Liver (tissue), 9 donors: Measurements from ENCODE around the gene KATNAL2. TPM values are rescaled to one million over a fixed set of nuclear protein-coding genes. Genes with fewer than 3 reads are reported as not detected.
"Not testable (repeated sequence)": the region's sequence is repeated elsewhere in the genome, so short reads cannot be mapped to it uniquely, and the experiment has no call there.

Experiments
- DNase-seq: peaks from one replicate; pipeline ENCODE4 v3.0.0-alpha.2; 2017; ENCODE audit warnings: low spot score
- H3K27ac ChIP-seq, 2 donors: one replicate each; pipeline ENCODE4 v1.7.0; 2013; ENCODE audit warnings: inconsistent platforms in 2 of 2, low read length in 2 of 2, control low read depth in 1 of 2, low read depth in 1 of 2, mild to moderate bottlenecking in 1 of 2
- H3K27me3 ChIP-seq, 4 donors: one replicate each; pipeline versions ENCODE4 v1.6.1 to v1.7.0; 2013; ENCODE audit warnings: low read length in 3 of 4, inconsistent platforms in 1 of 4, mild to moderate bottlenecking in 1 of 4, moderate library complexity in 1 of 4; ENCODE audit not compliant: control insufficient read depth in 4 of 4, insufficient read depth in 4 of 4
- H3K36me3 ChIP-seq, 4 donors: one replicate each; pipeline versions ENCODE4 v1.6.1 to v1.7.0; 2013; ENCODE audit warnings: low read length in 3 of 4, mild to moderate bottlenecking in 3 of 4, low read depth in 1 of 4, moderate library complexity in 1 of 4; ENCODE audit not compliant: control insufficient read depth in 4 of 4, insufficient read depth in 3 of 4
- H3K4me1 ChIP-seq, 4 donors: one replicate each; pipeline versions ENCODE4 v1.6.1 to v1.7.0; 2013; ENCODE audit warnings: low read length in 3 of 4, mild to moderate bottlenecking in 3 of 4, moderate library complexity in 1 of 4; ENCODE audit not compliant: control insufficient read depth in 4 of 4, insufficient read depth in 4 of 4
- H3K4me3 ChIP-seq, 3 donors: one replicate each; pipeline versions ENCODE4 v1.6.1 to v1.7.0; 2013; ENCODE audit warnings: low read length in 3 of 3, control low read depth in 1 of 3, low read depth in 1 of 3, mild to moderate bottlenecking in 1 of 3
- H3K9ac ChIP-seq, 2 donors: one replicate each; pipeline ENCODE4 v1.7.0; 2013; ENCODE audit warnings: low read length in 2 of 2, mild to moderate bottlenecking in 2 of 2, moderate library complexity in 2 of 2, control low read depth in 1 of 2, low read depth in 1 of 2
- H3K9me3 ChIP-seq, 4 donors: one replicate each; pipeline versions ENCODE4 v1.6.1 to v1.7.0; 2013; ENCODE audit warnings: low read length in 3 of 4; ENCODE audit not compliant: control insufficient read depth in 4 of 4
- FOXA2 ChIP-seq: IDR thresholded peaks from 2 replicates; pipeline ENCODE4 v1.6.1; 2016; ENCODE audit warnings: antibody characterized with exemption
- SP1 ChIP-seq: IDR thresholded peaks from 2 replicates; pipeline ENCODE4 v1.6.1; 2018; ENCODE audit warnings: antibody characterized with exemption, mild to moderate bottlenecking
- WGBS: extraction: QIAGEN DNeasy Blood & Tissue Kit; methylation state at CpG from one replicate; pipeline ENCODE4 v1.1.7; 2013; 5-methylcytosine and 5-hydroxymethylcytosine counted together
- polyA plus RNA-seq, 2 donors: library from polyadenylated mRNA; stranded (reverse) in 1 of 2; unstranded in 1 of 2; fragments of 200-250 nt in 1 of 2; fragments of >200 nt in 1 of 2; fragmentation: Nextera tagmentation in 1 of 2; extraction: Ambion mirVana in 1 of 2; gene quantifications; one replicate each; pipeline versions ENCODE4 v1.2.1 to v1.2.3, GENCODE V29; 2013 to 2015
- total RNA-seq, 2 donors: library from RNA; depleted of rRNA; stranded (reverse); fragments of >200 nt; gene quantifications; one replicate each; pipeline ENCODE4 v1.2.3, GENCODE V29; 2014
- donor health status: healthy.
- donor health status: healthy.
- donor health status: healthy.
- donor health status: healthy.
- donor health status: healthy.

Gene KATNAL2
- total and polyA plus RNA-seq, 4 donors = 0.42 to 4.8 (median 1.5) TPM

DNA sequence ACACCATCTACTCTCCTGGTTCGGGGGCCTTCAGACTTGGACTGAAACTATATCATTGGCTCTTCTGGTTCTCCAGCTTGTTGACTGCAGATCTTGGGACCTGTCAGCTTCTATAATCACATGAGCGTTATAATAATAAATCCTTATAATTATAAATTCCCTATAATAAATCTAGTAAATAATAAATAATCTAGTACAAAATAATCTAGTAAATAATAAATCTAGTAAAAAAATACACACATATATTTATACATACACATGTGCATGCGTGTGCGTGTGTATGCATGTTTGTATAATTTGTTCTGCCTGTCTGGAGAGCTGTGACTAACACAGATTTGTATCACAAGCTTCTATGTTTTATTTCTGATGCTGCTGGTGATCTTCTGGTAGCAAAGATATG lies 40.8 kb downstream of the KATNAL2 start:
- Histone ChIP-seq H3K27me3 (no peaks in the 10 kb centered on the region), H3K4me1 (no peaks in the 10 kb centered on the region), H3K36me3 (no peaks in the 10 kb centered on the region), H3K9me3 (no peaks in the 10 kb centered on the region), H3K4me3 (no peak overlapping the region), H3K9ac (no peak overlapping the region), H3K27ac (no peak overlapping the region)
- no peak for TF ChIP-seq SP1
- no peak for TF ChIP-seq FOXA2
- DNase-seq = no peak
- 95% methylated on average over 4 of the region's 4 CpGs for WGBS

DNA sequence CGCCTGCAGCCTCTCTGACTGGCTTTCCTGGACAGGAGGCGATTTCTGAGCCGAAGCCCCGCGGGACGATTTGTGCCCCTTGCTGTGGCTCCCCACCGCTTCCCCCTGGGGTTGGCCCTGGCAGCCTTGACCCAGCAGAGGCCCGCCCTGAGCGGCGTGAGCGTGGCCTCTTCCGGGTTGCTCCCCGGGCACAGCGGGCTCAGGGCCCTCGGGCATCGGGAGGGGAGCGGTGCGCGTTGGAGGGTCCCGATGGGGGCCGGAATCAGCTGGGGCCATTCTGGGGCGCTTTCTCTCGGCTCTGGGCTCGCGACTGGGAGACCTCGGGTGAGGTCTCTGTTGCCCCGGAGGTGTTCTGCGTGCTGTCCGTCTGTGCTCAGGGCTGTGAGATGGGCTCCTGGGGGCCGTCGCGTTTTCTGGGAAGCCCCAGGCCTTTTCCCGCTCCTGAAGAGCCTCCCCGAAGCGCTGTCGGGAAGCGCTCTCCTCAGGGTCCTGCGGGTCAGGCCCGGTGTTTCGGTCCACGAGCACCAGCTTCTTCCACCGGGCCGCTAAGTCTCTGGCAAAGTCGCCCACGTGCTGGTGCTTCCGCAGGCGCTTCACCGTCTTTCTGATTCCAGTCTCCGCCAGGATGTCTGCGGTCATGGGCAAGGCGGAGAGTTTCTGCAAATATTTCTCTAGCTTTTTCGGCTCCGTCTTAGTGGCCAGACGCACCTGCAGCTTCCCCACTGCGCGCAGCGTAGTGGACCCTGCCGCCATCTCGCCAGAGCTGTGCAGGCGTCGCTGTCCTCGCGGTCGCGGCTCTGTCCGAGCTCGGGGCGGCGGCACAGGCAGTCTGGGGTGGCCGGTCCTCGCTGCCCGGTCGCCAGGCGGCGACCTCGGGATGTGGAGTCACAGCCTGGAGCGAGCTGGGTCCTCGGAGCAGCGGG lies 46.5 kb downstream of the KATNAL2 start:
- H3K4me1 ChIP-seq, H3K27me3 ChIP-seq, H3K36me3 ChIP-seq, H3K9ac ChIP-seq, H3K27ac ChIP-seq, H3K4me3 ChIP-seq, H3K9me3 ChIP-seq, DNase-seq: not testable (repeated sequence)
- WGBS = no CpG with 5 or more reads among the region's 79 CpGs

DNA sequence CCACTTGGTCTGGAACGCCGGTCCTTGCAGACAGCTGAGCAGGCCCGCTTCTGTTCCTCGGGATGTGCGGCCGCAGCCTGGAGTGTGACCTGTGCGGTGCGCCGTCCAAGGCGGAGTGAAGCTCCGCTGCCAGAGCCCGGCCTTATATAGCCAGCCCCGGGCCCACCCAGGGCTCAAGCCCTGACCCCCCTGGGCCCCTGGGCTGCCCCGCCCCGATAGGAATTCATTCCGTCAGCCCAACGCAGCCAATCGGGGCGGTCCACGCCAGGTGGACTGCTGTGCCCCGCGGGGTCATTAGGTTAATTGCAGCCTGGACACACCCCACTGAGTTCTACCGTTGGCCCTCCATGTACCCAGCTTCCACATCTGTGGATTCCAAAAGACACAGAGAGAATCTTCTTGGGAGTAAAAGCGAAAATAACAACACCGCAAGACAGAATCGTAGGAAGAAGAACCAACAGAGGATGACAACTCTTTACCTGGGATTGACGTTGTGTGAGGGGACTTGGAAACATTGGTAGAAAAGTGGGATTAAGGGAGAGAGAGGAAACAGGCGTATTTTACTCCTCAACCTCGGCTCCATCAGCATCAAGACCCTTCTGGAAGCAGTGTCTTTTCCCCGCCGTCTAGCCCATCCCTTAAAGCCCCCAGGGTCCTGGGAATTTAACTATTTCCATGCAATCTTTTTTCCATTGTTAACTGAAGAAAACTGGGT lies 47.3 kb downstream of the KATNAL2 start:
- not testable (repeated sequence) for H3K27ac ChIP-seq, H3K9ac ChIP-seq, DNase-seq, H3K36me3 ChIP-seq, H3K4me3 ChIP-seq, H3K27me3 ChIP-seq, H3K4me1 ChIP-seq, H3K9me3 ChIP-seq
- WGBS = 98% methylated on average over 7 of the region's 31 CpGs

DNA sequence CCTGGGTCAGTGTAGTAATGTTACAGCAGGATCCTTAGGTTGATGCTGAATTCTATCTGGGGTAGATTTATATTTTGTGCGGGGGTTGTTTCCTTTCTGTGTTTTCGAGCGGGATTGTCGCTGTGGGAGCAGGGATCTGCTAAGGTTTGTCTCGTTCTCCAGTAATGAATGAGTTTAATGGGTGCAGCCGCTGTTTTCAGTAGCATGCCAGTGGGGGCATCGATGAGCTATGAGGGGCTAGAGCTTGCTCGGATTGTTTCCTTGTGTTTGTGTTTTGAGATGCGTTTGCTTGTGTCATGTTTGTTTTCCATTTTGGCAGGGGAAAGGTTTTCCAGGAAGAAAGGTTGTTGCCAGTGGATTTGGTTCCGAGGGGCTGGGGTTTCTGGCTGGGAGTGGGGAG lies 48.9 kb downstream of the KATNAL2 start:
- not testable (repeated sequence) for H3K9me3 ChIP-seq, H3K27me3 ChIP-seq, H3K9ac ChIP-seq

DNA sequence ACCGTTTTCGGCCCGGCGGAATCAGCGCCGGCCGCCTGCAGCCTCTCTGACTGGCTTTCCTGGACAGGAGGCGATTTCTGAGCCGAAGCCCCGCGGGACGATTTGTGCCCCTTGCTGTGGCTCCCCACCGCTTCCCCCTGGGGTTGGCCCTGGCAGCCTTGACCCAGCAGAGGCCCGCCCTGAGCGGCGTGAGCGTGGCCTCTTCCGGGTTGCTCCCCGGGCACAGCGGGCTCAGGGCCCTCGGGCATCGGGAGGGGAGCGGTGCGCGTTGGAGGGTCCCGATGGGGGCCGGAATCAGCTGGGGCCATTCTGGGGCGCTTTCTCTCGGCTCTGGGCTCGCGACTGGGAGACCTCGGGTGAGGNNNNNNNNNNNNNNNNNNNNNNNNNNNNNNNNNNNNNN lies 52.1 kb downstream of the KATNAL2 start:
- not testable (repeated sequence) for H3K9ac ChIP-seq, H3K36me3 ChIP-seq, H3K4me3 ChIP-seq, H3K27me3 ChIP-seq, H3K9me3 ChIP-seq, H3K27ac ChIP-seq, H3K4me1 ChIP-seq, DNase-seq
- WGBS = no CpG with 5 or more reads among the region's 32 CpGs

More for the DNA sequence above, 48.9 kb downstream of the KATNAL2 start:
- not testable (repeated sequence) for H3K4me3 ChIP-seq, H3K27ac ChIP-seq, DNase-seq, H3K4me1 ChIP-seq, H3K36me3 ChIP-seq
- WGBS = no CpG with 5 or more reads among the region's 10 CpGs

DNA sequence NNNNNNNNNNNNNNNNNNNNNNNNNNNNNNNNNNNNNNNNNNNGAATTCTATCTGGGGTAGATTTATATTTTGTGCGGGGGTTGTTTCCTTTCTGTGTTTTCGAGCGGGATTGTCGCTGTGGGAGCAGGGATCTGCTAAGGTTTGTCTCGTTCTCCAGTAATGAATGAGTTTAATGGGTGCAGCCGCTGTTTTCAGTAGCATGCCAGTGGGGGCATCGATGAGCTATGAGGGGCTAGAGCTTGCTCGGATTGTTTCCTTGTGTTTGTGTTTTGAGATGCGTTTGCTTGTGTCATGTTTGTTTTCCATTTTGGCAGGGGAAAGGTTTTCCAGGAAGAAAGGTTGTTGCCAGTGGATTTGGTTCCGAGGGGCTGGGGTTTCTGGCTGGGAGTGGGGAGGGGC lies 102.5 kb downstream of the KATNAL2 start:
- not testable (repeated sequence) for H3K9ac ChIP-seq, DNase-seq

DNA sequence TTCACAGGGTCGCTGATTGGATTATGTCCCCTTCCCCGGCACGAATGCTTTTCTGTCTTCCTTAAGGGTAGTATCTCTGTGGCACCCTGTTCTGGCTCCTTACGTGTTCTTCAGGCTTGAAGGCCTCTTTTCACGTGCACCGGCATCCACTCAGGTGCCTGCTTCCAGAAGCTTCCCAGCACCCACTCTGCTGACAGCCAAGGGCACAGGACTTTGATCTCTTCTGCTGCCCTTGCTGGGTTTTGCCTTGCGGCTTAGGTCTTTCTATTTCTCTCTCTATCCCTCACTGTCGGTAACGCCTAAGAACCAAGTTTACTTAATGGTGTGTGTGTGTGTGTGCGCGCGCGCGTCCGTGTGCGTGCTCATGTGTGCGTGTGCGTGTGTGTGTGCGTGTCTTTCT lies 103.4 kb downstream of the KATNAL2 start:
- H3K27ac ChIP-seq, H3K4me3 ChIP-seq, DNase-seq, H3K27me3 ChIP-seq, H3K4me1 ChIP-seq, H3K9ac ChIP-seq, H3K36me3 ChIP-seq, H3K9me3 ChIP-seq: not testable (repeated sequence)
- WGBS = no CpG with 5 or more reads among the region's 19 CpGs

More for the DNA sequence above, 102.5 kb downstream of the KATNAL2 start:
- H3K4me3 ChIP-seq, H3K27me3 ChIP-seq, H3K9me3 ChIP-seq, H3K36me3 ChIP-seq, H3K27ac ChIP-seq, H3K4me1 ChIP-seq: not testable (repeated sequence)
- no CpG with 5 or more reads among the region's 10 CpGs for WGBS

DNA sequence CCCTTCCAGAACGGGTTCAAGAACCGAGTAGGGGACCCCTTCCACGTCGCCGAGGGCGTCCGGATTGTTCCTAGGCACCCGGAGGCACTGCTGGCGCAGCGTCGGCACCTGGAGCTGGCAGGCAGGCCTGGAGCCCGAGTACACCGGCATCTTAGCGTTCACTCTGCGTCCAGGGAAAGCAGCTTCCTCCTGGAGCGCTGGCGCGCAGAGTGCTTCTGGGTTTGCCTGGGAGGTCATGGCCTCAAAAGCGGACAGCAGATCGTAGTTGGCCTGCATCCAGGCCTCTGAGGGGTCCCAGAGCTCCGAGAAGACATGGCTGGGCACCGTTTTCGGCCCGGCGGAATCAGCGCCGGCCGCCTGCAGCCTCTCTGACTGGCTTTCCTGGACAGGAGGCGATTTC lies 105.4 kb downstream of the KATNAL2 start:
- not testable (repeated sequence) for H3K9me3 ChIP-seq, DNase-seq, H3K36me3 ChIP-seq, H3K27me3 ChIP-seq, H3K27ac ChIP-seq, H3K9ac ChIP-seq, H3K4me1 ChIP-seq, H3K4me3 ChIP-seq
- 96% methylated on average over 9 of the region's 29 CpGs for WGBS
